ENCODE measurements around the gene ADD1. TPM values are rescaled to one million over a fixed set of nuclear protein-coding genes. Genes with fewer than 3 reads are reported as not detected.

ADD1 gene
- total and polyA plus RNA-seq, 2 of the 13 experiments (the other 11 are each of a cell fraction or from before 2014, with no cell fraction given), result 73.9 to 122 TPM

DNA sequence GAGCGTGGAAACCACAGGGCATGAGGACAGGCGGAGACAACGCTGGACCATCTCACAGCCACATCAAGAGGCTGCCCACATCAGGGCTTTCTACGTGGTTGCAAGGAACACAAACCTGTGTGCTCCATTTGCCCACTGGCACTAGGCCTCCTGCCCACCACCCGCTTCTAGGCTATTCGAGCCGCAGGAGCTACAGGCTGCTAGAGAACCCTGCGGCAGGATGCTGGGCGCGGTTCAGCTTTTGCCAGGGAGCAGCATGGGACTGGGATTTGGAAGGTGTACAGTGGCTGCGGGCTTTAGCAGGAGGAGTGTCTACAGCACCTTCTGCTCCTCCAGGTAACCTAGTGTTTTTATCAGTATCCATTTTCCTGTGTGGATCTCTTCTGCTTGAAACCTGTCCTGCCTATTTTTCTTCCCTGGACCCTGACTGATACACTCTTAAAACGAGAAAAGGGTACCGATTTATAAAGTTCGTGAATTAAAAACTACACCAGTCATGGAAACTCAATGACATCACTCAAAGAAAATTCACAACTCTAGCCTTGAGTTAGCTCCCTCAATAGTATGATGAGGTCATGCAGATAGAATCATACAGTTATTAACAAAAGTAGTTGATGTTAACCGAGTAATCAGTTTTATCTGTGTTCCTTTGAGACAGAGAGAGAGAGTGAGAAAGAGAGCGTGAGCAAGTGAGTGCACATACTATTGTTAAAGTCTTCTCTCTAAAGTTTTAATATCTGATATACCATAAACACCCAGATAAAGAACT is 106.8 kb downstream of the ADD1 start:
- H3K27me3 ChIP-seq (ENCODE audit: control insufficient read depth in 1 of 2, insufficient read depth in 2 of 2, low read length in 2 of 2), result no peaks in the 10 kb centered on the region
- H3K36me3 ChIP-seq (replicated peaks in 1 of 2; ENCODE audit: control insufficient read depth in 1 of 2, insufficient read depth in 2 of 2, low read length in 2 of 2), result peaks cover 45 to 80% of the 10 kb centered on the region in 2 experiments
- no peak overlapping the region for H3K9ac ChIP-seq (ENCODE audit: insufficient read depth, low read depth, low read length)
- intact Hi-C loops (cut with micrococcal nuclease; ENCODE audit: unreplicated experiment), result no loop called here
- no peak for FAIRE-seq
- H3K4me3 ChIP-seq (replicated peaks in 1 of 3; ENCODE audit: insufficient read depth in 1 of 3, low read depth in 2 of 3, low read length in 3 of 3), result no peak overlapping the region
- H3K27ac ChIP-seq (ENCODE audit: extremely low read length, insufficient read depth, low read length), result no peak overlapping the region
- H3K79me2 ChIP-seq (ENCODE audit: insufficient read depth, low read length), result no peaks in the 10 kb centered on the region
- no TSS peak for BruUV-seq (replicated peaks)
- in situ Hi-C loops (cut with HindIII; ENCODE audit: extremely low pct_ligation_motif_present, low pct_unique_long_range_greater_than_20kb), result no loop called here
- no peak overlapping the region for H3K4me2 ChIP-seq (ENCODE audit: low read depth, low read length)
- no peak for TF ChIP-seq SRF (IDR thresholded peaks at IDR 0.05; ENCODE audit: low read depth, low read length)
- no peak for TF ChIP-seq NCOR1 (IDR thresholded peaks at IDR 0.05; ENCODE audit: borderline replicate concordance, low read length)
- peak; percentile 53 for TF ChIP-seq CREB1 (IDR thresholded peaks at IDR 0.05)
- TF ChIP-seq CREB1 (CRISPR knock-in tag; IDR thresholded peaks at IDR 0.05), result no peak
- no peak for TF ChIP-seq FOXO1 (CRISPR knock-in tag; IDR thresholded peaks at IDR 0.05)
- no peak for TF ChIP-seq ZNF766 (CRISPR knock-in tag; IDR thresholded peaks at IDR 0.05; ENCODE audit: borderline replicate concordance)
- TF ChIP-seq ZNF138 (CRISPR knock-in tag; IDR thresholded peaks at IDR 0.05; ENCODE audit: low read depth), result no peak
- no peak for TF ChIP-seq ATF1 (CRISPR knock-in tag; IDR thresholded peaks at IDR 0.05)
- TF ChIP-seq KMT2A (CRISPR knock-in tag; IDR thresholded peaks at IDR 0.05), result no peak
- TF ChIP-seq ATF7 (IDR thresholded peaks at IDR 0.05), result peak; percentile 87
- TF ChIP-seq ATF7 (CRISPR knock-in tag; IDR thresholded peaks at IDR 0.05), result no peak
- TF ChIP-seq KDM5B (CRISPR knock-in tag; IDR thresholded peaks at IDR 0.05; ENCODE audit: borderline replicate concordance), result no peak
- TF ChIP-seq RBFOX2 (IDR thresholded peaks at IDR 0.05; ENCODE audit: low read depth, low read length), result 0 out of 2 replicates have a peak, but pooled peaks have one; percentile 11
- no peaks in the 10 kb centered on the region for H3K9me3 ChIP-seq (ENCODE audit: low read length)
- no peak for DNase-seq (ENCODE audit: low spot score)
- H2AFZ ChIP-seq (ENCODE audit: low read length), result no peak overlapping the region
- ChIA-PET POLR2A (no interaction called here), CTCF (ENCODE audit: low intra/inter-chr PET ratio, low total read pairs) (no interaction called here)
- WGBS (ENCODE audit: low lambda C conversion rate), result over 99% methylated on average over 16 of the region's 16 CpGs
- peaks cover 9% of the 10 kb centered on the region; the same call in 1 of the 2 replicates for H4K20me1 ChIP-seq (ENCODE audit: insufficient read depth, low read length)
- no peak for ATAC-seq
- H3K4me1 ChIP-seq (ENCODE audit: insufficient read depth, low read length), result peaks cover 14% of the 10 kb centered on the region; the same call in 1 of the 2 replicates
